GM23338 (cell line): Measurements from ENCODE around the gene EXOSC7. TPM values are rescaled to one million over a fixed set of nuclear protein-coding genes. Genes with fewer than 3 reads are reported as not detected.

Experiments used
- ATAC-seq: fragments of 200-7000 bp; cut with Tn5 transposase; 3 replicates; pipeline ENCODE4 v1.9.1; 2020
- DNase-seq: peaks from one replicate; pipeline ENCODE4 v3.0.0-alpha.2; 2015; ENCODE audit warnings: low spot score
- H2AFZ ChIP-seq: fragments of 200-600 bp; sonication (generic); 2 replicates; pipeline ENCODE4 v1.8.0; 2016; ENCODE audit warnings: antibody characterized with exemption, mild to moderate bottlenecking, moderate library complexity
- H3F3A ChIP-seq: fragments of 200-600 bp; sonication (generic); replicated peaks from 2 replicates; pipeline ENCODE4 v1.8.0; 2017; ENCODE audit warnings: antibody characterized with exemption, mixed run types, low read depth
- H3K27ac ChIP-seq: fragments of 200-600 bp; sonication (generic); 2 replicates; pipeline ENCODE4 v1.6.1; 2016; ENCODE audit warnings: low read depth
- H3K27me3 ChIP-seq: fragments of 200-600 bp; sonication (generic); 2 replicates; pipeline ENCODE4 v1.8.0; 2016; ENCODE audit warnings: mild to moderate bottlenecking, mixed run types, moderate library complexity; ENCODE audit not compliant: insufficient read depth
- H3K36me3 ChIP-seq: fragments of 200-600 bp; sonication (generic); 2 replicates; pipeline ENCODE4 v1.8.0; 2016; ENCODE audit warnings: mild to moderate bottlenecking; ENCODE audit not compliant: insufficient read depth
- H3K4me1 ChIP-seq: fragments of 200-600 bp; sonication (generic); 2 replicates; pipeline ENCODE4 v1.8.0; 2016; ENCODE audit warnings: mild to moderate bottlenecking, moderate library complexity; ENCODE audit not compliant: insufficient read depth
- H3K4me2 ChIP-seq: fragments of 200-600 bp; sonication (generic); 2 replicates; pipeline ENCODE4 v1.7.1; 2017; ENCODE audit warnings: mixed run types
- H3K4me3 ChIP-seq: fragments of 200-600 bp; sonication (generic); 2 replicates; pipeline ENCODE4 v1.6.1; 2016; ENCODE audit warnings: mixed run types
- H3K79me2 ChIP-seq: fragments of 200-600 bp; sonication (generic); replicated peaks from 2 replicates; pipeline ENCODE4 v1.8.0; 2017; ENCODE audit warnings: mild to moderate bottlenecking; ENCODE audit not compliant: insufficient read depth
- H3K9me2 ChIP-seq: fragments of 200-600 bp; sonication (generic); 2 replicates; pipeline ENCODE4 v1.8.0; 2017; ENCODE audit not compliant: insufficient read depth
- H4K20me1 ChIP-seq: fragments of 200-600 bp; sonication (generic); replicated peaks from 2 replicates; pipeline ENCODE4 v1.8.0; 2017; ENCODE audit warnings: mild to moderate bottlenecking; ENCODE audit not compliant: insufficient read depth
- H3K27ac Mint-ChIP-seq: 2 replicates; pipeline ENCODE4 v1.8.0; 2020; ENCODE audit warnings: inconsistent platforms, mild to moderate bottlenecking, moderate library complexity, mixed read lengths
- H3K27me3 Mint-ChIP-seq: 3 replicates; pipeline ENCODE4 v1.8.0; 2022; ENCODE audit warnings: low read depth, mild to moderate bottlenecking, moderate library complexity, mixed read lengths, inconsistent platforms; ENCODE audit not compliant: insufficient read depth, poor library complexity
- H3K36me3 Mint-ChIP-seq: 3 replicates; pipeline ENCODE4 v1.8.0; 2021; ENCODE audit warnings: low read depth, mild to moderate bottlenecking, inconsistent platforms, moderate library complexity, mixed read lengths
- H3K4me1 Mint-ChIP-seq: 3 replicates; pipeline ENCODE4 v1.8.0; 2020; ENCODE audit warnings: mild to moderate bottlenecking, inconsistent platforms, mixed read lengths
- H3K4me3 Mint-ChIP-seq: 3 replicates; pipeline ENCODE4 v1.8.0; 2021; ENCODE audit warnings: moderate library complexity, mild to moderate bottlenecking, inconsistent platforms, mixed read lengths
- H3K9me3 Mint-ChIP-seq: 3 replicates; pipeline ENCODE4 v1.8.0; 2020; ENCODE audit warnings: moderate library complexity, mild to moderate bottlenecking, inconsistent platforms, mixed read lengths
- CREB1 ChIP-seq: fragments of 250-450 bp; sonication (Bioruptor Pico); IDR thresholded peaks from 2 replicates; pipeline ENCODE4 v1.5.0; 2020; ENCODE audit warnings: low read depth, mild to moderate bottlenecking, moderate library complexity
- EZH2 ChIP-seq: fragments of 200-600 bp; sonication (generic); IDR thresholded peaks from one replicate; pipeline ENCODE4 v1.8.0; 2017; ENCODE audit warnings: antibody characterized with exemption, mild to moderate bottlenecking, low read depth; ENCODE audit not compliant: unreplicated experiment
- NANOG ChIP-seq: IDR thresholded peaks from 2 replicates; pipeline ENCODE4 v1.6.1; 2016; ENCODE audit warnings: antibody characterized with exemption, borderline replicate concordance
- POLR2AphosphoS5 ChIP-seq: IDR thresholded peaks from 2 replicates; pipeline ENCODE4 v1.6.1; 2016; ENCODE audit warnings: antibody characterized with exemption, low read depth
- ZNF114 ChIP-seq: fragments of 250-450 bp; sonication (Bioruptor Pico); IDR thresholded peaks from 2 replicates; pipeline ENCODE4 v1.5.0; 2020; ENCODE audit warnings: mild to moderate bottlenecking, moderate library complexity
- ZNF331 ChIP-seq: fragments of 250-450 bp; sonication (Bioruptor Pico); IDR thresholded peaks from 2 replicates; pipeline ENCODE4 v1.5.0; 2020; ENCODE audit warnings: low read depth, mild to moderate bottlenecking, moderate library complexity
- polyA plus RNA-seq: library from polyadenylated mRNA; unstranded; fragments of >200 nt; fragmentation: Nextera tagmentation; extraction: Ambion mirVana; gene quantifications from 2 replicates; pipeline ENCODE4 v1.2.1, GENCODE V29; 2016
- total RNA-seq: library from RNA; depleted of rRNA; stranded (reverse); fragments of >200 nt; shearing (Covaris generic); gene quantifications from 2 replicates; pipeline ENCODE4 v1.2.3, GENCODE V29; 2014
- TF ChIP-seq, protein P1 (sequence below): fragments of 250-450 bp; sonication (Bioruptor Pico); IDR thresholded peaks from 2 replicates; pipeline ENCODE4 v1.5.0; 2020; ENCODE audit warnings: mild to moderate bottlenecking, moderate library complexity
- TF ChIP-seq, protein P2 (sequence below), 2 experiments: fragments of 200-600 bp in 1 of 2; sonication (generic) in 1 of 2; conservative IDR thresholded peaks; 2 replicates each; pipeline versions ENCODE4 v1.5.1 to v1.6.1; 2016 to 2017; ENCODE audit warnings: antibody characterized with exemption in 2 of 2, low read depth in 2 of 2, mild to moderate bottlenecking in 2 of 2, moderate library complexity in 1 of 2
- TF ChIP-seq, protein P3 (sequence below): IDR thresholded peaks from 2 replicates; pipeline ENCODE4 v1.6.1; 2016; ENCODE audit warnings: antibody characterized with exemption
- TF ChIP-seq, protein P4 (sequence below): IDR thresholded peaks from one replicate; pipeline ENCODE4 v1.6.1; 2018; ENCODE audit warnings: antibody characterized with exemption; ENCODE audit not compliant: unreplicated experiment

Gene EXOSC7
- total and polyA plus RNA-seq, 2 experiments from 2014 or later = 84.8 to 120 TPM

DNA sequence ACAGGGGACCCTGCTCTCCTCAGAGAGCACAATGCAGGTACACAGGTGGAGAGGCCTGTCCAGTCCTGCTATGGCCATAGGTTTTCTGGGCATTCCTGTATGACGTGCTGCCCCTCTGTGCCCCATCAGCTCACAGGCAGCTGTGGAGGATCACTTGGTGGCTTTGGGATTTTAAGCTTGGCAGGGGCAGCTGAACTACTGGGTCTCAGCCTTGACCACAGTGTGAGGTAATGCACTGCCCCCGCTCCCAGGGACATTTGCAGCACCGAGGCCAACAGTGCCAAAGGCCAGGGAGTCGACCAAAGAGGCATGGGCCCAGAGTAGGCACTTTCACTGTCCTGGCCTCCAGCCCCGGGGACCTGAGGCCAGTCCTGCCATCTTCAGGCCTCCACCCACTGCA lies 46.3 kb upstream of the EXOSC7 start (continued):
- TF ChIP-seq, protein P1, sequence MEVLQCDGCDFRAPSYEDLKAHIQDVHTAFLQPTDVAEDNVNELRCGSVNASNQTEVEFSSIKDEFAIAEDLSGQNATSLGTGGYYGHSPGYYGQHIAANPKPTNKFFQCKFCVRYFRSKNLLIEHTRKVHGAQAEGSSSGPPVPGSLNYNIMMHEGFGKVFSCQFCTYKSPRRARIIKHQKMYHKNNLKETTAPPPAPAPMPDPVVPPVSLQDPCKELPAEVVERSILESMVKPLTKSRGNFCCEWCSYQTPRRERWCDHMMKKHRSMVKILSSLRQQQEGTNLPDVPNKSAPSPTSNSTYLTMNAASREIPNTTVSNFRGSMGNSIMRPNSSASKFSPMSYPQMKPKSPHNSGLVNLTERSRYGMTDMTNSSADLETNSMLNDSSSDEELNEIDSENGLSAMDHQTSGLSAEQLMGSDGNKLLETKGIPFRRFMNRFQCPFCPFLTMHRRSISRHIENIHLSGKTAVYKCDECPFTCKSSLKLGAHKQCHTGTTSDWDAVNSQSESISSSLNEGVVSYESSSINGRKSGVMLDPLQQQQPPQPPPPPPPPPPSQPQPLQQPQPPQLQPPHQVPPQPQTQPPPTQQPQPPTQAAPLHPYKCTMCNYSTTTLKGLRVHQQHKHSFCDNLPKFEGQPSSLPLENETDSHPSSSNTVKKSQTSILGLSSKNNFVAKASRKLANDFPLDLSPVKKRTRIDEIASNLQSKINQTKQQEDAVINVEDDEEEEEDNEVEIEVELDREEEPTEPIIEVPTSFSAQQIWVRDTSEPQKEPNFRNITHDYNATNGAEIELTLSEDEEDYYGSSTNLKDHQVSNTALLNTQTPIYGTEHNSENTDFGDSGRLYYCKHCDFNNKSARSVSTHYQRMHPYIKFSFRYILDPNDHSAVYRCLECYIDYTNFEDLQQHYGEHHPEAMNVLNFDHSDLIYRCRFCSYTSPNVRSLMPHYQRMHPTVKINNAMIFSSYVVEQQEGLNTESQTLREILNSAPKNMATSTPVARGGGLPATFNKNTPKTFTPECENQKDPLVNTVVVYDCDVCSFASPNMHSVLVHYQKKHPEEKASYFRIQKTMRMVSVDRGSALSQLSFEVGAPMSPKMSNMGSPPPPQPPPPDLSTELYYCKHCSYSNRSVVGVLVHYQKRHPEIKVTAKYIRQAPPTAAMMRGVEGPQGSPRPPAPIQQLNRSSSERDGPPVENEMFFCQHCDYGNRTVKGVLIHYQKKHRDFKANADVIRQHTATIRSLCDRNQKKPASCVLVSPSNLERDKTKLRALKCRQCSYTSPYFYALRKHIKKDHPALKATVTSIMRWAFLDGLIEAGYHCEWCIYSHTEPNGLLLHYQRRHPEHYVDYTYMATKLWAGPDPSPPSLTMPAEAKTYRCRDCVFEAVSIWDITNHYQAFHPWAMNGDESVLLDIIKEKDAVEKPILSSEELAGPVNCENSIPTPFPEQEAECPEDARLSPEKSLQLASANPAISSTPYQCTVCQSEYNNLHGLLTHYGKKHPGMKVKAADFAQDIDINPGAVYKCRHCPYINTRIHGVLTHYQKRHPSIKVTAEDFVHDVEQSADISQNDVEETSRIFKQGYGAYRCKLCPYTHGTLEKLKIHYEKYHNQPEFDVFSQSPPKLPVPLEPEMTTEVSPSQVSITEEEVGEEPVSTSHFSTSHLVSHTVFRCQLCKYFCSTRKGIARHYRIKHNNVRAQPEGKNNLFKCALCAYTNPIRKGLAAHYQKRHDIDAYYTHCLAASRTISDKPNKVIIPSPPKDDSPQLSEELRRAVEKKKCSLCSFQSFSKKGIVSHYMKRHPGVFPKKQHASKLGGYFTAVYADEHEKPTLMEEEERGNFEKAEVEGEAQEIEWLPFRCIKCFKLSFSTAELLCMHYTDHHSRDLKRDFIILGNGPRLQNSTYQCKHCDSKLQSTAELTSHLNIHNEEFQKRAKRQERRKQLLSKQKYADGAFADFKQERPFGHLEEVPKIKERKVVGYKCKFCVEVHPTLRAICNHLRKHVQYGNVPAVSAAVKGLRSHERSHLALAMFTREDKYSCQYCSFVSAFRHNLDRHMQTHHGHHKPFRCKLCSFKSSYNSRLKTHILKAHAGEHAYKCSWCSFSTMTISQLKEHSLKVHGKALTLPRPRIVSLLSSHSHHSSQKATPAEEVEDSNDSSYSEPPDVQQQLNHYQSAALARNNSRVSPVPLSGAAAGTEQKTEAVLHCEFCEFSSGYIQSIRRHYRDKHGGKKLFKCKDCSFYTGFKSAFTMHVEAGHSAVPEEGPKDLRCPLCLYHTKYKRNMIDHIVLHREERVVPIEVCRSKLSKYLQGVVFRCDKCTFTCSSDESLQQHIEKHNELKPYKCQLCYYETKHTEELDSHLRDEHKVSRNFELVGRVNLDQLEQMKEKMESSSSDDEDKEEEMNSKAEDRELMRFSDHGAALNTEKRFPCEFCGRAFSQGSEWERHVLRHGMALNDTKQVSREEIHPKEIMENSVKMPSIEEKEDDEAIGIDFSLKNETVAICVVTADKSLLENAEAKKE (CRISPR knock-in tag) = no peak
- TF ChIP-seq, protein P2, sequence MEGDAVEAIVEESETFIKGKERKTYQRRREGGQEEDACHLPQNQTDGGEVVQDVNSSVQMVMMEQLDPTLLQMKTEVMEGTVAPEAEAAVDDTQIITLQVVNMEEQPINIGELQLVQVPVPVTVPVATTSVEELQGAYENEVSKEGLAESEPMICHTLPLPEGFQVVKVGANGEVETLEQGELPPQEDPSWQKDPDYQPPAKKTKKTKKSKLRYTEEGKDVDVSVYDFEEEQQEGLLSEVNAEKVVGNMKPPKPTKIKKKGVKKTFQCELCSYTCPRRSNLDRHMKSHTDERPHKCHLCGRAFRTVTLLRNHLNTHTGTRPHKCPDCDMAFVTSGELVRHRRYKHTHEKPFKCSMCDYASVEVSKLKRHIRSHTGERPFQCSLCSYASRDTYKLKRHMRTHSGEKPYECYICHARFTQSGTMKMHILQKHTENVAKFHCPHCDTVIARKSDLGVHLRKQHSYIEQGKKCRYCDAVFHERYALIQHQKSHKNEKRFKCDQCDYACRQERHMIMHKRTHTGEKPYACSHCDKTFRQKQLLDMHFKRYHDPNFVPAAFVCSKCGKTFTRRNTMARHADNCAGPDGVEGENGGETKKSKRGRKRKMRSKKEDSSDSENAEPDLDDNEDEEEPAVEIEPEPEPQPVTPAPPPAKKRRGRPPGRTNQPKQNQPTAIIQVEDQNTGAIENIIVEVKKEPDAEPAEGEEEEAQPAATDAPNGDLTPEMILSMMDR (conservative IDR thresholded peaks at IDR 0.05; ENCODE audit: low read depth in 2 of 2) = no peak
- TF ChIP-seq EZH2 (no peak), NANOG (no peak)

DNA sequence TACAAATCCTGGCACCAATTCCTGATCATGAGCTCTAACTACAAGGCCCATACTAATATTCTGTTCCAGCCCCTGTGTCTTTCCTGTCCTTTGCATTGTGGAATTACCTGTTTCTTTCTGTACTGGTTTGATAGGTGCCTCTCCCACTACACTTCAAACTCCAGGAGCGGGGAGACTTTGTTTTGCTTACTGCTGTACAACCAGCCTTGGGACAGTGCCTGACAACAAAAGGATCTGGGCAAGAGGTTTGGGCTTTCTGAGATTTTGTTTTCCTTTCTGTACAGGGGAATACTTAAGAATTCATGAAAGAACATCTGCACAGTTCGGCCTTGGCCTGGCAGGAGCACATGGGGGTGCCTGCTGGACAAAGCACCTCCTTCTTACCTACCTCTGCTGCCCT lies 45.1 kb upstream of the EXOSC7 start:
- no peaks in the 10 kb centered on the region for H3K4me1 ChIP-seq
- no peak for TF ChIP-seq POLR2AphosphoS5
- TF ChIP-seq, protein P2 (conservative IDR thresholded peaks at IDR 0.05; ENCODE audit: low read depth in 2 of 2) = no peak
- no peak for TF ChIP-seq ZNF331 (CRISPR knock-in tag)
- TF ChIP-seq, protein P3, sequence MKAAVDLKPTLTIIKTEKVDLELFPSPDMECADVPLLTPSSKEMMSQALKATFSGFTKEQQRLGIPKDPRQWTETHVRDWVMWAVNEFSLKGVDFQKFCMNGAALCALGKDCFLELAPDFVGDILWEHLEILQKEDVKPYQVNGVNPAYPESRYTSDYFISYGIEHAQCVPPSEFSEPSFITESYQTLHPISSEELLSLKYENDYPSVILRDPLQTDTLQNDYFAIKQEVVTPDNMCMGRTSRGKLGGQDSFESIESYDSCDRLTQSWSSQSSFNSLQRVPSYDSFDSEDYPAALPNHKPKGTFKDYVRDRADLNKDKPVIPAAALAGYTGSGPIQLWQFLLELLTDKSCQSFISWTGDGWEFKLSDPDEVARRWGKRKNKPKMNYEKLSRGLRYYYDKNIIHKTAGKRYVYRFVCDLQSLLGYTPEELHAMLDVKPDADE = no peak
- TF ChIP-seq ZNF114 (CRISPR knock-in tag) = no peak
- TF ChIP-seq, protein P4, sequence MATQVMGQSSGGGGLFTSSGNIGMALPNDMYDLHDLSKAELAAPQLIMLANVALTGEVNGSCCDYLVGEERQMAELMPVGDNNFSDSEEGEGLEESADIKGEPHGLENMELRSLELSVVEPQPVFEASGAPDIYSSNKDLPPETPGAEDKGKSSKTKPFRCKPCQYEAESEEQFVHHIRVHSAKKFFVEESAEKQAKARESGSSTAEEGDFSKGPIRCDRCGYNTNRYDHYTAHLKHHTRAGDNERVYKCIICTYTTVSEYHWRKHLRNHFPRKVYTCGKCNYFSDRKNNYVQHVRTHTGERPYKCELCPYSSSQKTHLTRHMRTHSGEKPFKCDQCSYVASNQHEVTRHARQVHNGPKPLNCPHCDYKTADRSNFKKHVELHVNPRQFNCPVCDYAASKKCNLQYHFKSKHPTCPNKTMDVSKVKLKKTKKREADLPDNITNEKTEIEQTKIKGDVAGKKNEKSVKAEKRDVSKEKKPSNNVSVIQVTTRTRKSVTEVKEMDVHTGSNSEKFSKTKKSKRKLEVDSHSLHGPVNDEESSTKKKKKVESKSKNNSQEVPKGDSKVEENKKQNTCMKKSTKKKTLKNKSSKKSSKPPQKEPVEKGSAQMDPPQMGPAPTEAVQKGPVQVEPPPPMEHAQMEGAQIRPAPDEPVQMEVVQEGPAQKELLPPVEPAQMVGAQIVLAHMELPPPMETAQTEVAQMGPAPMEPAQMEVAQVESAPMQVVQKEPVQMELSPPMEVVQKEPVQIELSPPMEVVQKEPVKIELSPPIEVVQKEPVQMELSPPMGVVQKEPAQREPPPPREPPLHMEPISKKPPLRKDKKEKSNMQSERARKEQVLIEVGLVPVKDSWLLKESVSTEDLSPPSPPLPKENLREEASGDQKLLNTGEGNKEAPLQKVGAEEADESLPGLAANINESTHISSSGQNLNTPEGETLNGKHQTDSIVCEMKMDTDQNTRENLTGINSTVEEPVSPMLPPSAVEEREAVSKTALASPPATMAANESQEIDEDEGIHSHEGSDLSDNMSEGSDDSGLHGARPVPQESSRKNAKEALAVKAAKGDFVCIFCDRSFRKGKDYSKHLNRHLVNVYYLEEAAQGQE = no peak
- no peak for TF ChIP-seq CREB1 (CRISPR knock-in tag)
- TF ChIP-seq EZH2 = no peak

More for the DNA sequence above, 45.1 kb upstream of the EXOSC7 start:
- Histone ChIP-seq H3K4me2 (no peak overlapping the region), H3F3A (no peaks in the 10 kb centered on the region), H3K36me3 (peaks cover 11% of the 10 kb centered on the region; the same call in 1 of the 2 replicates), H3K27me3 (no peaks in the 10 kb centered on the region), H2AFZ (no peak overlapping the region), H4K20me1 (0 out of 2 replicates have a peak, but pooled peaks cover 2% of the 10 kb centered on the region), H3K4me3 (no peak overlapping the region), H3K27ac (no peak overlapping the region), H3K79me2 (no peaks in the 10 kb centered on the region; the same call in 1 of the 2 replicates), H3K9me2 (no peaks in the 10 kb centered on the region)
- no peak for ATAC-seq
- Mint-ChIP-seq H3K4me1 (peaks cover 15% of the 10 kb centered on the region), H3K9me3 (no peaks in the 10 kb centered on the region), H3K27ac (no peak overlapping the region), H3K36me3 (peaks cover 48% of the 10 kb centered on the region), H3K27me3 (peaks cover 8% of the 10 kb centered on the region), H3K4me3 (no peak overlapping the region)
- DNase-seq = no peak
